A549 (cell line): ENCODE data around the gene CD48.

Experiments used
- BHLHE40 ChIP-seq: IDR thresholded peaks from 2 replicates; pipeline ENCODE4 v1.6.1; 2012; ENCODE audit warnings: low read depth, low read length, inconsistent platforms
- CTCF ChIP-seq: fragments of >200 bp; sonication (Bioruptor Twin); formaldehyde crosslinking; IDR thresholded peaks from 3 replicates; pipeline ENCODE4 v1.5.1; 2016
- EHMT2 ChIP-seq: fragments of 200-600 bp; sonication (generic); IDR thresholded peaks from 2 replicates; pipeline ENCODE4 v1.6.1; 2016; ENCODE audit warnings: antibody characterized with exemption, low read depth, mild to moderate bottlenecking, moderate library complexity
- FOSL2 ChIP-seq, 2 experiments: fragments of 450-650 bp in 1 of 2; fragments of >200 bp in 1 of 2; sonication (Bioruptor Twin) in 1 of 2; formaldehyde crosslinking; IDR thresholded peaks; 2 replicates each; pipeline versions ENCODE4 v1.5.0 to v1.6.1; 2016 to 2020; ENCODE audit warnings: mild to moderate bottlenecking in 1 of 2, moderate library complexity in 1 of 2
- GATA3 ChIP-seq: IDR thresholded peaks from 2 replicates; pipeline ENCODE4 v1.6.1; 2012; ENCODE audit warnings: borderline replicate concordance
- JUNB ChIP-seq: fragments of >200 bp; sonication (Bioruptor Twin); formaldehyde crosslinking; IDR thresholded peaks from 2 replicates; pipeline ENCODE4 v1.6.1; 2016
- MYC ChIP-seq: IDR thresholded peaks from 2 replicates; pipeline ENCODE4 v1.6.1; 2012; ENCODE audit warnings: mild to moderate bottlenecking, inconsistent platforms, low read length, improper control_type of control experiment, borderline replicate concordance
- NPAS2 ChIP-seq: fragments of 250-450 bp; sonication (Bioruptor Pico); IDR thresholded peaks from 2 replicates; pipeline ENCODE4 v1.8.0; 2022; ENCODE audit warnings: mild to moderate bottlenecking, moderate library complexity, borderline replicate concordance
- PHF8 ChIP-seq: fragments of 200-600 bp; sonication (generic); IDR thresholded peaks from 2 replicates; pipeline ENCODE4 v1.6.1; 2016; ENCODE audit warnings: low read depth, mild to moderate bottlenecking, antibody characterized with exemption, moderate library complexity, borderline replicate concordance
- RARB ChIP-seq: fragments of 250-450 bp; sonication (Bioruptor Pico); IDR thresholded peaks from 2 replicates; pipeline ENCODE4 v1.8.0; 2021; ENCODE audit warnings: mild to moderate bottlenecking, moderate library complexity
- RFX5 ChIP-seq: fragments of 450-650 bp; IDR thresholded peaks from 2 replicates; pipeline ENCODE4 v1.7.1; 2014; ENCODE audit warnings: antibody characterized with exemption, mild to moderate bottlenecking, moderate library complexity
- TF ChIP-seq, protein P1 (sequence below): IDR thresholded peaks from 2 replicates; pipeline ENCODE4 v1.6.1; 2012

DNA sequence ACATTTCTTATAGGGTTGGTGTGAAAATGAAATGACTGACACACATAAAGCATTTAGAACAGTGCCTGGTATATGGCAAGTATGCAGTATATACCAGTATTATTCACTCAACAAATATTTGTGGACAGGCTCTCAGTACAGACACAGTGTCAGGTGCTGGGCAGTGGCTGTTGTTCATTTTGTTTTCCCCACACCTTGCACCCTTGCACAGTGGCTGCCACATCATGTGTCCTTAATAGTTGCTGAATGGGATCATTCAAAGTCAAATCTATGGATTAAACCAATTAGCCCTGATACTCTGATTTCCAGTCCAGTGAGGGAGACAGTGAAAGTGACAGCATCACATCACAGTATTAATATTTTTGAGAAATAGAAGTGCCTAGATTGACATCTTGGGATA lies 67.2 kb downstream of the CD48 start:
- TF ChIP-seq EHMT2 (no peak), RARB (no peak), GATA3 (no peak), CTCF (no peak), FOSL2 (IDR thresholded peaks at IDR 0.05) (no peak), FOSL2 (CRISPR knock-in tag; IDR thresholded peaks at IDR 0.05) (no peak), MYC (no peak), JUNB (no peak), RFX5 (no peak), BHLHE40 (no peak), PHF8 (no peak), NPAS2 (CRISPR knock-in tag) (no peak)
- TF ChIP-seq, protein P1, sequence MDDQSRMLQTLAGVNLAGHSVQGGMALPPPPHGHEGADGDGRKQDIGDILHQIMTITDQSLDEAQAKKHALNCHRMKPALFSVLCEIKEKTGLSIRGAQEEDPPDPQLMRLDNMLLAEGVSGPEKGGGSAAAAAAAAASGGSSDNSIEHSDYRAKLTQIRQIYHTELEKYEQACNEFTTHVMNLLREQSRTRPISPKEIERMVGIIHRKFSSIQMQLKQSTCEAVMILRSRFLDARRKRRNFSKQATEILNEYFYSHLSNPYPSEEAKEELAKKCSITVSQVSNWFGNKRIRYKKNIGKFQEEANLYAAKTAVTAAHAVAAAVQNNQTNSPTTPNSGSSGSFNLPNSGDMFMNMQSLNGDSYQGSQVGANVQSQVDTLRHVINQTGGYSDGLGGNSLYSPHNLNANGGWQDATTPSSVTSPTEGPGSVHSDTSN, result no peak
